ENCODE results near the gene DPH3.
A peak's percentile ranks its signal among the peaks of the same experiment; 100 is the strongest.

The DPH3 gene

GRCh38 chr3:16222547-16222946 is 42.2 kb downstream of the DPH3 start:
- CTCF ChIA-PET = interaction anchor here (1.9 kb wide), 1 partner anchor 173 kb away, joined by 4 read pairs; no protein-coding TSS in a partner anchor
- H3K4me3 ChIP-seq (ENCODE audit: low read depth, low read length) = no peak overlapping the region
- POLR2A ChIA-PET = no interaction called here
- TF ChIP-seq CTCF (IDR thresholded peaks at IDR 0.05; ENCODE audit: insufficient read depth, low read length, missing control alignments) = no peak
- no peak for DNase-seq (ENCODE audit: low read depth, low spot score)

- no peak for DNase-seq (ENCODE audit: low read depth, low spot score)
- H3K4me3 ChIP-seq (ENCODE audit: low read depth, low read length) = no peak overlapping the region
- CTCF ChIA-PET = interaction anchor here (1.9 kb wide), 1 partner anchor 173 kb away, joined by 4 read pairs; no protein-coding TSS in a partner anchor
- POLR2A ChIA-PET = no interaction called here
- TF ChIP-seq CTCF (IDR thresholded peaks at IDR 0.05; ENCODE audit: insufficient read depth, low read length, missing control alignments) = no peak
Measured at GRCh38 chr3:16221990-16222389, 42.8 kb downstream of the DPH3 start.

- ChIA-PET POLR2A (interaction anchor here (1.0 to 1.2 kb wide), 2 partner anchors 16 to 17 kb away, joined by 3 to 4 read pairs; no protein-coding TSS in a partner anchor), CTCF (interaction anchor here (1.1 kb wide), 1 partner anchor 171 kb away, joined by 3 read pairs; no protein-coding TSS in a partner anchor)
- DNase-seq (ENCODE audit: low read depth, low spot score) = no peak
- no peak for TF ChIP-seq CTCF (IDR thresholded peaks at IDR 0.05; ENCODE audit: insufficient read depth, low read length, missing control alignments)
- H3K4me3 ChIP-seq (ENCODE audit: low read depth, low read length) = no peak overlapping the region
Measured at GRCh38 chr3:16219777-16220176, 45.0 kb downstream of the DPH3 start.

- CTCF ChIA-PET = no interaction called here
- POLR2A ChIA-PET = no interaction called here
- no peak for TF ChIP-seq CTCF (IDR thresholded peaks at IDR 0.05; ENCODE audit: insufficient read depth, low read length, missing control alignments)
- DNase-seq (ENCODE audit: low read depth, low spot score) = no peak
- H3K4me3 ChIP-seq (ENCODE audit: low read depth, low read length) = no peak overlapping the region
Measured at GRCh38 chr3:16216373-16216935, 48.3 kb downstream of the DPH3 start.

GRCh38 chr3:16214366-16214765 is 50.4 kb downstream of the DPH3 start:
- CTCF ChIA-PET = no interaction called here
- DNase-seq (ENCODE audit: low read depth, low spot score) = no peak
- TF ChIP-seq CTCF (IDR thresholded peaks at IDR 0.05; ENCODE audit: insufficient read depth, low read length, missing control alignments) = no peak
- no peak overlapping the region for H3K4me3 ChIP-seq (ENCODE audit: low read depth, low read length)
- POLR2A ChIA-PET = no interaction called here

GRCh38 chr3:16211176-16211904 is 53.4 kb downstream of the DPH3 start:
- peak; percentile 12 for DNase-seq (ENCODE audit: low read depth, low spot score)
- POLR2A ChIA-PET = no interaction called here
- CTCF ChIA-PET = interaction anchor here (1.1 kb wide), 1 partner anchor 121 kb away, joined by 3 read pairs; no protein-coding TSS in a partner anchor
- no peak overlapping the region for H3K4me3 ChIP-seq (ENCODE audit: low read depth, low read length)
- no peak for TF ChIP-seq CTCF (IDR thresholded peaks at IDR 0.05; ENCODE audit: insufficient read depth, low read length, missing control alignments)
